NCI-H82 (cell line): Measurements from ENCODE around the gene CEP44.
"Not testable (repeated sequence)": the region's sequence is repeated elsewhere in the genome, so short reads cannot be mapped to it uniquely, and the experiment has no call there.

Experiments used
- DNase-seq: peaks from one replicate; lab custom pipeline; 2025; lab: John Stamatoyannopoulos, UW

The CEP44 gene

GRCh38 chr4:174279433-174280155 lies 4.1 kb upstream of the CEP44 start:
- no peak for DNase-seq

GRCh38 chr4:174281182-174281737 lies 2.5 kb upstream of the CEP44 start:
- DNase-seq, result no peak

- DNase-seq, result no peak
Observed at GRCh38 chr4:174281901-174282300, 1.8 kb upstream of the CEP44 start.

- DNase-seq, result peak; percentile 89
Observed at GRCh38 chr4:174282836-174283506, 740 bp upstream of the CEP44 start.

- peak; percentile 27 for DNase-seq
Observed at GRCh38 chr4:174284487-174284886, 776 bp downstream of the CEP44 start.

GRCh38 chr4:174286870-174287269 lies 3.2 kb downstream of the CEP44 start:
- no peak for DNase-seq

GRCh38 chr4:174292473-174292872 lies 8.8 kb downstream of the CEP44 start:
- no peak for DNase-seq

- not testable (repeated sequence) for DNase-seq
Observed at GRCh38 chr4:174294641-174295040, 10.9 kb downstream of the CEP44 start.

GRCh38 chr4:174295142-174295541 lies 11.4 kb downstream of the CEP44 start:
- not testable (repeated sequence) for DNase-seq

GRCh38 chr4:174303687-174304086 lies 20.0 kb downstream of the CEP44 start:
- no peak for DNase-seq

GRCh38 chr4:174304664-174305063 lies 21.0 kb downstream of the CEP44 start:
- DNase-seq, result no peak

- no peak for DNase-seq
Observed at GRCh38 chr4:174305961-174306360, 22.2 kb downstream of the CEP44 start.

- no peak for DNase-seq
Observed at GRCh38 chr4:174307694-174308093, 24.0 kb downstream of the CEP44 start.

GRCh38 chr4:174312993-174313392 lies 29.3 kb downstream of the CEP44 start:
- no peak for DNase-seq

GRCh38 chr4:174314274-174314673 lies 30.6 kb downstream of the CEP44 start:
- DNase-seq, result no peak

GRCh38 chr4:174314770-174315169 lies 31.1 kb downstream of the CEP44 start:
- peak; percentile 63 for DNase-seq

- DNase-seq, result no peak
Observed at GRCh38 chr4:174316546-174316945, 32.8 kb downstream of the CEP44 start.

- DNase-seq, result no peak
Observed at GRCh38 chr4:174316954-174317353, 33.2 kb downstream of the CEP44 start.

- no peak for DNase-seq
Observed at GRCh38 chr4:174317531-174317930, 33.8 kb downstream of the CEP44 start.

GRCh38 chr4:174318829-174319764 lies 35.4 kb downstream of the CEP44 start:
- peak; percentile 45 for DNase-seq

- DNase-seq, result no peak
Observed at GRCh38 chr4:174320494-174321199, 36.9 kb downstream of the CEP44 start.

- DNase-seq, result no peak
Observed at GRCh38 chr4:174324236-174324635, 40.5 kb downstream of the CEP44 start.
